K562 (cell line): ENCODE data around the gene EIF1. TPM values are rescaled to one million over a fixed set of nuclear protein-coding genes. Genes with fewer than 3 reads are reported as not detected.

ENCODE experiments used
- ATAC-seq: fragments of 200-7000 bp; cut with Tn5 transposase; 3 replicates; pipeline ENCODE4 v1.9.1; 2020; ENCODE audit warnings: moderate library complexity
- BruUV-seq: library from RNA; stranded (reverse); fragments of 400-500 nt; replicated peaks from 2 replicates; lab custom pipeline; 2021; lab: Mats Ljungman, UMichigan
- CTCF ChIA-PET: fragments of 300-600 bp; formaldehyde crosslinking; extraction: SDS; loops from one replicate; lab custom pipeline; 2021; ENCODE audit warnings: low intra/inter-chr PET ratio; lab: Yijun Ruan, JAX
- POLR2A ChIA-PET: fragments of 300-600, 350-650 bp; sonication (Branson Sonifier 250); formaldehyde crosslinking; extraction: SDS; loops from one replicate; lab custom pipeline; 2021; ENCODE audit warnings: antibody characterized with exemption, inconsistent platforms; lab: Yijun Ruan, JAX
- DNase-seq, 4 experiments: peaks; one replicate each; pipeline versions ENCODE4 v3.0.0 to v3.0.0-alpha.2; 2011 to 2018; ENCODE audit warnings: low spot score in 3 of 4, mixed read lengths in 3 of 4; ENCODE audit errors: extremely low read depth in 1 of 4
- FAIRE-seq: peaks from 2 replicates; lab custom pipeline; 2011; peaks lifted over from hg19 to GRCh38; lab: Jason Lieb, UNC
- H2AFZ ChIP-seq: 2 replicates; pipeline ENCODE4 v1.6.0; 2011; ENCODE audit warnings: low read depth, low read length, control low read depth, inconsistent platforms
- H3K27ac ChIP-seq: fragments of 200-600 bp; 3 replicates; pipeline ENCODE4 v1.8.0; 2011; ENCODE audit warnings: low read depth, mild to moderate bottlenecking, control low read depth, inconsistent platforms, low read length, moderate library complexity, mixed read lengths; ENCODE audit errors: extremely low read depth
- H3K27me3 ChIP-seq, 2 experiments: fragments of 300-600 bp in 1 of 2; 2 replicates in 1 of 2; 3 replicates in 1 of 2; pipeline versions ENCODE4 v1.6.0 to v1.8.0; 2011; ENCODE audit warnings: inconsistent platforms in 2 of 2, low read length in 2 of 2, mild to moderate bottlenecking in 1 of 2, mixed read lengths in 1 of 2, moderate library complexity in 1 of 2; ENCODE audit not compliant: control insufficient read depth in 2 of 2, insufficient read depth in 2 of 2
- H3K36me3 ChIP-seq: fragments of 300-600 bp; 3 replicates; pipeline ENCODE4 v1.8.0; 2011; ENCODE audit warnings: mild to moderate bottlenecking, low read length, inconsistent platforms; ENCODE audit not compliant: control insufficient read depth, insufficient read depth
- H3K4me1 ChIP-seq, 2 experiments: fragments of 200-600 bp in 1 of 2; replicated peaks in 1 of 2; 2 replicates in 1 of 2; 3 replicates in 1 of 2; pipeline versions ENCODE4 v1.5.1 to v1.8.0; 2011; ENCODE audit warnings: inconsistent platforms in 2 of 2, low read length in 2 of 2, mild to moderate bottlenecking in 1 of 2, mixed read lengths in 1 of 2, moderate library complexity in 1 of 2; ENCODE audit not compliant: control insufficient read depth in 2 of 2, insufficient read depth in 2 of 2
- H3K4me2 ChIP-seq: 2 replicates; pipeline ENCODE4 v1.6.1; 2011; ENCODE audit warnings: low read length, control low read depth, inconsistent platforms, mixed read lengths; ENCODE audit not compliant: insufficient read depth
- H3K4me3 ChIP-seq: fragments of 200-600 bp; sonication (generic), shearing (Covaris generic); 2 replicates; pipeline ENCODE4 v1.5.1; 2016; ENCODE audit warnings: control low read depth, inconsistent platforms
- H3K79me2 ChIP-seq: fragments of 200-600 bp; 3 replicates; pipeline ENCODE4 v1.8.0; 2011; ENCODE audit warnings: low read length, inconsistent platforms; ENCODE audit not compliant: control insufficient read depth, insufficient read depth
- H3K9ac ChIP-seq, 2 experiments: 2 replicates each; pipeline versions ENCODE4 v1.6.0 to v1.6.1; 2011; ENCODE audit warnings: low read depth in 2 of 2, low read length in 2 of 2, control low read depth in 1 of 2, inconsistent platforms in 1 of 2, mild to moderate bottlenecking in 1 of 2, mixed read lengths in 1 of 2; ENCODE audit not compliant: insufficient read depth in 1 of 2
- H3K9me1 ChIP-seq: one replicate; pipeline ENCODE4 v1.6.0; 2011; ENCODE audit warnings: inconsistent platforms, mild to moderate bottlenecking, low read length, moderate library complexity; ENCODE audit not compliant: control insufficient read depth, insufficient read depth
- H3K9me3 ChIP-seq: replicated peaks from 2 replicates; pipeline ENCODE4 v1.5.1; 2011; ENCODE audit warnings: low read depth, low read length, inconsistent platforms; ENCODE audit not compliant: control insufficient read depth, insufficient read depth
- H4K20me1 ChIP-seq: replicated peaks from 2 replicates; pipeline ENCODE4 v1.6.1; 2011; ENCODE audit warnings: low read length, inconsistent platforms, mixed read lengths; ENCODE audit not compliant: control insufficient read depth, insufficient read depth
- EWSR1 ChIP-seq: fragments of 450-650 bp; IDR thresholded peaks from 2 replicates; pipeline ENCODE4 v1.6.1; 2018; ENCODE audit warnings: borderline replicate concordance, mild to moderate bottlenecking, low read depth, moderate library complexity; ENCODE audit not compliant: partially characterized antibody
- HDAC1 ChIP-seq, 2 experiments: fragments of 450-650 bp; IDR thresholded peaks; 2 replicates each; pipeline ENCODE4 v1.6.1; 2016 to 2017; ENCODE audit warnings: inconsistent platforms in 1 of 2, mild to moderate bottlenecking in 1 of 2, moderate library complexity in 1 of 2
- HDGF ChIP-seq: fragments of 450-650 bp; IDR thresholded peaks from 2 replicates; pipeline ENCODE4 v1.6.1; 2016
- KLF10 ChIP-seq: fragments of 250-450 bp; sonication (Bioruptor Pico); IDR thresholded peaks from 2 replicates; pipeline ENCODE4 v1.6.1; 2021; ENCODE audit warnings: matching md5 sums
- LARP7 ChIP-seq: fragments of 450-650 bp; IDR thresholded peaks from 2 replicates; pipeline ENCODE4 v1.6.1; 2016
- PHF20 ChIP-seq: fragments of 450-650 bp; IDR thresholded peaks from 2 replicates; pipeline ENCODE4 v1.6.1; 2018; ENCODE audit not compliant: partially characterized antibody
- PHF21A ChIP-seq: fragments of 450-650 bp; IDR thresholded peaks from 2 replicates; pipeline ENCODE4 v1.6.1; 2017; ENCODE audit warnings: low read depth, borderline replicate concordance
- POLR2AphosphoS2 ChIP-seq: IDR thresholded peaks from 2 replicates; pipeline ENCODE4 v1.6.1; 2012; ENCODE audit warnings: low read length, improper control_type of control experiment
- SMARCA5 ChIP-seq: fragments of 450-650 bp; IDR thresholded peaks from 2 replicates; pipeline ENCODE4 v1.6.1; 2016
- SRSF7 ChIP-seq: fragments of 200-400 bp; formaldehyde crosslinking; optimal IDR thresholded peaks from 2 replicates; pipeline ENCODE3; 2017; ENCODE audit warnings: mild to moderate bottlenecking, low read depth, low read length
- ZFP30 ChIP-seq: fragments of 250-450 bp; sonication (Bioruptor Pico); IDR thresholded peaks from 2 replicates; pipeline ENCODE4 v1.8.0; 2022; ENCODE audit warnings: moderate library complexity, mild to moderate bottlenecking, inconsistent platforms, borderline replicate concordance
- ZNF134 ChIP-seq: fragments of 250-450 bp; sonication (Bioruptor Pico); conservative IDR thresholded peaks from 2 replicates; pipeline ENCODE4 v1.4.0; 2020
- ZNF589 ChIP-seq: fragments of 200-800 bp; sonication (Bioruptor generic); IDR thresholded peaks from 2 replicates; pipeline ENCODE4 v1.6.1; 2016; ENCODE audit warnings: low read depth, missing genetic modification characterization, missing compliant biosample characterization
- WGBS: fragments of 100-300 bp; shearing (Covaris generic); methylation state at CpG from one replicate; pipeline ENCODE4 v1.1.6; 2016; ENCODE audit warnings: low coverage, mixed read lengths; ENCODE audit not compliant: insufficient coverage; ENCODE audit errors: missing lambda C conversion rate; 5-methylcytosine and 5-hydroxymethylcytosine counted together
- in situ Hi-C: fragments of 300-500 bp; cut with MboI; formaldehyde crosslinking; loops from 4 replicates; pipeline ENCODE4 v1.15.0; 2018; ENCODE audit warnings: inconsistent platforms, mixed read lengths
- intact Hi-C: fragments of 100-400 bp; cut with micrococcal nuclease; formaldehyde crosslinking; loops from 2 replicates; pipeline ENCODE4 v1.14.2; 2022
- polyA plus RNA-seq, 8 experiments: library from polyadenylated mRNA; depleted of rRNA in 4 of 8; stranded (reverse) in 5 of 8; unstranded in 3 of 8; fragments of >200 nt; fragmentation: Nextera tagmentation in 2 of 8; fragmentation: Illumina TruSeq in 1 of 8; extraction: Ambion mirVana in 2 of 8; extraction: Trizol in 1 of 8; gene quantifications; 2 replicates each; pipeline versions ENCODE4 v1.2.1 to v1.2.3, GENCODE V29; 2011 to 2014; ENCODE audit warnings: inconsistent platforms in 1 of 8, missing spikeins in 1 of 8
- total RNA-seq, 7 experiments: library from RNA; depleted of rRNA in 6 of 7; stranded (reverse); fragments of >200 nt in 6 of 7; fragmentation: Illumina TruSeq in 2 of 7; extraction: Trizol in 2 of 7; gene quantifications; 2 replicates each; pipeline versions ENCODE4 v1.2.1 to v1.2.3, GENCODE V29; 2011 to 2021; ENCODE audit warnings: low replicate concordance in 1 of 7
- TF ChIP-seq, protein P1 (sequence below): fragments of 450-650 bp; formaldehyde crosslinking; IDR thresholded peaks from 2 replicates; pipeline ENCODE4 v1.4.0; 2022; ENCODE audit warnings: missing genetic modification characterization
- TF ChIP-seq, protein P2 (sequence below): fragments of 450-650 bp; formaldehyde crosslinking; IDR thresholded peaks from 2 replicates; pipeline ENCODE4 v1.4.0; 2022; ENCODE audit warnings: missing genetic modification characterization
- TF ChIP-seq, protein P3 (sequence below): fragments of 450-650 bp; formaldehyde crosslinking; conservative IDR thresholded peaks from 2 replicates; pipeline ENCODE4 v1.4.0; 2022; ENCODE audit warnings: mild to moderate bottlenecking, missing genetic modification characterization

EIF1 gene
- total and polyA plus RNA-seq, 9 of the 15 experiments (the other 6 are each of a cell fraction or from before 2014, with no cell fraction given): 67.0 to 1,204 (median 320) TPM

DNA sequence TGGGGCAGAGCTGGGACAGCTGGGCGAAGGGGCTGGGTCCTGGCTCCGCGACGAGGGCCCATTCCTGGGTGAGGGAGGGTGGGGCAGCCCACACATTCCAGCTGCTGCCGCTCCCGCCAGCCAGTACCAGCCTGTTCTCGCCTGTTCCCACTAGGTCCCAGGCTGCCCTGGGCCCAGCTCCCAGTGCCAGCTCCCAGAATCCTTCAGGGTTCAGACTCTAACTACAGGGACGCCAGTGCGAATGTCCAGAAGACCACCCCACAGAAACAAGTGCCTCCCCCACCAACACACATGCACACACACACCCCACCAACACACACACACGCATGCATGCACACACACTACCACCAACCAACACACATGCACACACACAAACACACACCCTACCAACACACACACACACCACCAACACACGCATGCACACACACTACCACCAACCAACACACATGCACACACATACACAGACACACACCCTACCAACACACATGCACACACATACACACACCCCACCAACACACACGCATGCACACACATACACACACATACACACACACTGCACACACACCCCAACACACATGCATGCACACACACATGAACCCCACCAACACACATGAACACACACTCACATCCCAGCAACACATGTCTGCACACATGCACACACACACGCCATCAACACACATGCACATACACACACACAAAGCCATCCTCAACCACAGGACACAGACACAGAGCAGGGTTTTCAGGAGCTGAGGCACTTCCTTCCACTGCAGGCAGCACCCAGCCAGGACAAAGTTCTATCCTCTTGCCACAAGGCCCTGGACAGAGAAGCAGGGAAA, 36.8 kb upstream of the EIF1 start:
- peak; percentile 6 for FAIRE-seq
- Histone ChIP-seq H3K27ac (no peak overlapping the region), H3K9me1 (no peaks in the 10 kb centered on the region), H3K79me2 (no peaks in the 10 kb centered on the region), H3K27me3 (peaks cover 2 to 20% of the 10 kb centered on the region in 2 experiments; a peak in 2 of 5 replicates), H2AFZ (no peak overlapping the region), H3K4me3 (no peak overlapping the region), H3K4me1 (peaks cover 9 to 49% of the 10 kb centered on the region in 2 experiments; a peak in 3 of 5 replicates), H4K20me1 (0 out of 2 replicates have a peak, but pooled peaks cover 3% of the 10 kb centered on the region), H3K9ac (no peak overlapping the region), H3K36me3 (no peaks in the 10 kb centered on the region), H3K9me3 (no peaks in the 10 kb centered on the region), H3K4me2 (no peak overlapping the region)
- CTCF ChIA-PET: no interaction called here
- BruUV-seq: no TSS peak
- POLR2A ChIA-PET: interaction anchor here (0.6 to 1.4 kb wide), 3 partner anchors 37 to 194 kb away, joined by 3 to 5 read pairs (median 4); partner anchors contain the start of gene EIF1
- no peak for DNase-seq
- intact Hi-C loops: no loop called here
- in situ Hi-C loops: loop anchor here (25.0 kb wide), 1 partner anchor 1040 kb away; no protein-coding TSS in a partner anchor
- WGBS: 46% methylated on average over 13 of the region's 13 CpGs
- no peak for ATAC-seq
- TF ChIP-seq, protein P1, sequence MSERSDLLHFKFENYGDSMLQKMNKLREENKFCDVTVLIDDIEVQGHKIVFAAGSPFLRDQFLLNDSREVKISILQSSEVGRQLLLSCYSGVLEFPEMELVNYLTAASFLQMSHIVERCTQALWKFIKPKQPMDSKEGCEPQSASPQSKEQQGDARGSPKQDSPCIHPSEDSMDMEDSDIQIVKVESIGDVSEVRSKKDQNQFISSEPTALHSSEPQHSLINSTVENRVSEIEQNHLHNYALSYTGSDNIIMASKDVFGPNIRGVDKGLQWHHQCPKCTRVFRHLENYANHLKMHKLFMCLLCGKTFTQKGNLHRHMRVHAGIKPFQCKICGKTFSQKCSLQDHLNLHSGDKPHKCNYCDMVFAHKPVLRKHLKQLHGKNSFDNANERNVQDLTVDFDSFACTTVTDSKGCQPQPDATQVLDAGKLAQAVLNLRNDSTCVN (CRISPR knock-in tag): peak; percentile 87; the same call in 1 of the 2 replicates
- no peak for TF ChIP-seq PHF21A
- TF ChIP-seq KLF10 (CRISPR knock-in tag): no peak
- 0 out of 2 replicates have a peak, but pooled peaks have one; percentile 66 for TF ChIP-seq HDGF
- TF ChIP-seq LARP7: 0 out of 2 replicates have a peak, but pooled peaks have one; percentile 23
- TF ChIP-seq SMARCA5: 0 out of 2 replicates have a peak, but pooled peaks have one; percentile 24
- no peak for TF ChIP-seq ZNF134 (CRISPR knock-in tag)
- TF ChIP-seq, protein P2, sequence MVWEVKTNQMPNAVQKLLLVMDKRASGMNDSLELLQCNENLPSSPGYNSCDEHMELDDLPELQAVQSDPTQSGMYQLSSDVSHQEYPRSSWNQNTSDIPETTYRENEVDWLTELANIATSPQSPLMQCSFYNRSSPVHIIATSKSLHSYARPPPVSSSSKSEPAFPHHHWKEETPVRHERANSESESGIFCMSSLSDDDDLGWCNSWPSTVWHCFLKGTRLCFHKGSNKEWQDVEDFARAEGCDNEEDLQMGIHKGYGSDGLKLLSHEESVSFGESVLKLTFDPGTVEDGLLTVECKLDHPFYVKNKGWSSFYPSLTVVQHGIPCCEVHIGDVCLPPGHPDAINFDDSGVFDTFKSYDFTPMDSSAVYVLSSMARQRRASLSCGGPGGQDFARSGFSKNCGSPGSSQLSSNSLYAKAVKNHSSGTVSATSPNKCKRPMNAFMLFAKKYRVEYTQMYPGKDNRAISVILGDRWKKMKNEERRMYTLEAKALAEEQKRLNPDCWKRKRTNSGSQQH (CRISPR knock-in tag): peak; percentile 61; the same call in 1 of the 2 replicates
- TF ChIP-seq, protein P3, sequence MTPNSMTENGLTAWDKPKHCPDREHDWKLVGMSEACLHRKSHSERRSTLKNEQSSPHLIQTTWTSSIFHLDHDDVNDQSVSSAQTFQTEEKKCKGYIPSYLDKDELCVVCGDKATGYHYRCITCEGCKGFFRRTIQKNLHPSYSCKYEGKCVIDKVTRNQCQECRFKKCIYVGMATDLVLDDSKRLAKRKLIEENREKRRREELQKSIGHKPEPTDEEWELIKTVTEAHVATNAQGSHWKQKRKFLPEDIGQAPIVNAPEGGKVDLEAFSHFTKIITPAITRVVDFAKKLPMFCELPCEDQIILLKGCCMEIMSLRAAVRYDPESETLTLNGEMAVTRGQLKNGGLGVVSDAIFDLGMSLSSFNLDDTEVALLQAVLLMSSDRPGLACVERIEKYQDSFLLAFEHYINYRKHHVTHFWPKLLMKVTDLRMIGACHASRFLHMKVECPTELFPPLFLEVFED (CRISPR knock-in tag): 0 out of 2 replicates have a peak, but pooled peaks have one; percentile 10
- peak; percentile 62 for TF ChIP-seq PHF20
- no peak for TF ChIP-seq SRSF7
- TF ChIP-seq HDAC1 (IDR thresholded peaks at IDR 0.05): peak in 1 of 2 experiments; percentile 33; a peak in 1 of 4 replicates
- no peak for TF ChIP-seq ZNF589
- TF ChIP-seq POLR2AphosphoS2: no peak
- TF ChIP-seq ZFP30 (CRISPR knock-in tag): no peak
- no peak for TF ChIP-seq EWSR1
